Measurements from ENCODE around the gene APBA2.
"Not testable (repeated sequence)": the region's sequence is repeated elsewhere in the genome, so short reads cannot be mapped to it uniquely, and the experiment has no call there.

DNA sequence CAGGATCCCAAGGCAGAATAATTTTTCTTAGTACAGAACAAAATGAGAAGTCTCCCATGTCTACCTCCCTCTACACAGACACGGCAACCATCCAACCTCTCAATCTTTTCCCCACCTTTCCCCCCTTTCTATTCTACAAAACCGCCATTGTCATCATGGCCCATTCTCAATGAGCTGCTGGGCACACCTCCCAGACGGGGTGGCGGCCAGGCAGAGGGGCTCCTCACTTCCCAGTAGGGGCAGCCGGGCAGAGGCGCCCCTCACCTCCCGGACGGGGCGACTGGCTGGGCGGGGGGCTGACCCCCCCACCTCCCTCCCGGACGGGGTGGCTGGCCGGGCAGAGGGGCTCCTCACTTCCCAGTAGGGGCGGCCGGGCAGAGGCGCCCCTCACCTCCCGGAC lies 36.5 kb upstream of the APBA2 start:
- TF ChIP-seq, protein P1, sequence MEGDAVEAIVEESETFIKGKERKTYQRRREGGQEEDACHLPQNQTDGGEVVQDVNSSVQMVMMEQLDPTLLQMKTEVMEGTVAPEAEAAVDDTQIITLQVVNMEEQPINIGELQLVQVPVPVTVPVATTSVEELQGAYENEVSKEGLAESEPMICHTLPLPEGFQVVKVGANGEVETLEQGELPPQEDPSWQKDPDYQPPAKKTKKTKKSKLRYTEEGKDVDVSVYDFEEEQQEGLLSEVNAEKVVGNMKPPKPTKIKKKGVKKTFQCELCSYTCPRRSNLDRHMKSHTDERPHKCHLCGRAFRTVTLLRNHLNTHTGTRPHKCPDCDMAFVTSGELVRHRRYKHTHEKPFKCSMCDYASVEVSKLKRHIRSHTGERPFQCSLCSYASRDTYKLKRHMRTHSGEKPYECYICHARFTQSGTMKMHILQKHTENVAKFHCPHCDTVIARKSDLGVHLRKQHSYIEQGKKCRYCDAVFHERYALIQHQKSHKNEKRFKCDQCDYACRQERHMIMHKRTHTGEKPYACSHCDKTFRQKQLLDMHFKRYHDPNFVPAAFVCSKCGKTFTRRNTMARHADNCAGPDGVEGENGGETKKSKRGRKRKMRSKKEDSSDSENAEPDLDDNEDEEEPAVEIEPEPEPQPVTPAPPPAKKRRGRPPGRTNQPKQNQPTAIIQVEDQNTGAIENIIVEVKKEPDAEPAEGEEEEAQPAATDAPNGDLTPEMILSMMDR (IDR thresholded peaks at IDR 0.05), result not testable (repeated sequence)
- not testable (repeated sequence) for TF ChIP-seq EP300 (IDR thresholded peaks at IDR 0.05)

All from tibial nerve (tissue), 4 donors.